PFSK-1 (cell line): Measurements from ENCODE around the gene FARS2.

Source experiments
- FOXP2 ChIP-seq: optimal IDR thresholded peaks from 2 replicates; pipeline ENCODE3; 2011; ENCODE audit warnings: borderline replicate concordance, control low read depth, inconsistent platforms; ENCODE audit not compliant: insufficient read depth; ENCODE audit errors: extremely low read length, extremely low read depth
- POLR2AphosphoS5 ChIP-seq: IDR thresholded peaks from 2 replicates; pipeline ENCODE4 v1.6.1; 2012; ENCODE audit warnings: low read depth, mild to moderate bottlenecking, control low read depth, low read length, moderate library complexity

DNA sequence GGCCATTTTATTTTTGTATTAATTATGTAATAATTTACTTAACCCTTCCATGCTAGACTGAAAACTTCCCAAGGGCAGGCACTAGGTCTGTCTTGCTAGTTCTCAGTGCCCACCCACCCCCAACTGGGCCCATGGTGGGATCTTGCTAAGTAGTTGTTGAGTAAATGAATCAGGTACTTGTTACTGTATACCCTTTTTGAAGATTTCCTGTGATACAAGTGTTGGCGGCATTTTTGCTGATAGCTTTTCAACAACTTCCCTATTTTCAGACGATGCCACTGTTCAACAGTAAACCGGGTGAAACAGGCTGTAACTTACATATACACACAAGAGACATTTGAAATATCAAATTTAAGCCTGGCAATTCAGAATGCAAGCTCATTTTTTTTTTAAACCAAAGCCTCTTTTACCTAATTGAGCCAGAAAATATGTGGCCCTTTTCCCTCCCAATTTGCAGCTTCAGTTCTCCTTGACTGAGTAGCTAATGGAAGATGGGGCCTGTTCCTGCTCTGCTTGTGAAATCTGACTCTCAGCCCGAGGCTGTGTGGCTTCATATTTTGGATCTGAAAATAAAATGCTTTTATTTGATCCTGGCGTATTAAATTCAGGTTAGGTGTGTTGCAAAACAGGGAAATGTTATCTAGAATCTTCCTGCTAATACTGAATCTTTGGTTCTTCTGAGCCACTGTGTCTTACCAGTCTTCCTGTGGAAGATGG lies 457.1 kb downstream of the FARS2 start:
- no peak for TF ChIP-seq FOXP2
- no peak for TF ChIP-seq POLR2AphosphoS5
